IPS DF 19.7 (cell line): ENCODE measurements around the gene DOC2B.
"Not testable (repeated sequence)": the region's sequence is repeated elsewhere in the genome, so short reads cannot be mapped to it uniquely, and the experiment has no call there.

Source experiments
- DNase-seq: peaks from one replicate; pipeline ENCODE4 v3.0.0-alpha.2; 2013; ENCODE audit warnings: low read depth, low spot score

Gene DOC2B

DNA sequence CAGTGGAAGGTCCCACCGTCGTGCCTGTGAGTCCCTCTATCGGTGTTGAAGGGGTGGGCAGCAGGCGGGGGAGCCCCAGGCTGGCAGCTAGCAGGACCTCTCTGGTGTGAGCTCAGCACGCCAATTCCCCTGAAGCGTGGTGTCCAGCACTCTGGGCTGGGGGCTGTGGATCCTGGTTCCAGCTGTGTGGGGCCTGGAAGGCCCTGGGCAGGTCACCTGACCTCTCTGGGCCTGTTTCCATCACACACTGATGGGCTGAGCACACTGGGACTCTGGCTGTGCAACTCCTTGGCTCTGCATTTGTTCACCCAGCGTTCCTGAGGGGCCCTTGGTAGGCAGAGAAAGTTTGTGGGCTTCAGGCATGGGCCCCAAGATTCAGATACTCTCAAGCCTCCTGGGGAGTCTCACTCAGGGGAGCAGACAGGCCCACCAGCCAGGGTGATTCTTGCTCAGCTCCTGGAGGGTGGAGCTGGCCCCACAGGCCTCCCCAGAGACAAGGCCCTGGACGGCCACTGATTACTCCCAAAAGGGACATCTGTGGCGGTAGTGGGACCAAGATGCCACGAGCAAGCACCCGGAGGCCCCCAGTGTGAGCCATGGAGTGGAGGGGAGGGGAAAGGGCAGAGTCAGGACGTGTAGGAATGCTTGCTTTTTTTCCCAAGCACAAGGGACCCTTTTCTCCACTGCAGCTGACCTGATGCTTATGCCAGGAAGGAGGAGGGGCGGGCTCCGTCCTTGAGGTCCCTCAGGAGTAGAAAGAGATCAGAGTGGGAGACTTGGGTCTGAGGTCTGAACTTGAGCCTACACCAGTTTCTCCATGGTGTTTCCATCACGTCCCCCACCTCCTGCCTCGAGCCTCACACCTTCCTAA lies 35.5 kb downstream of the DOC2B start:
- DNase-seq: no peak

DNA sequence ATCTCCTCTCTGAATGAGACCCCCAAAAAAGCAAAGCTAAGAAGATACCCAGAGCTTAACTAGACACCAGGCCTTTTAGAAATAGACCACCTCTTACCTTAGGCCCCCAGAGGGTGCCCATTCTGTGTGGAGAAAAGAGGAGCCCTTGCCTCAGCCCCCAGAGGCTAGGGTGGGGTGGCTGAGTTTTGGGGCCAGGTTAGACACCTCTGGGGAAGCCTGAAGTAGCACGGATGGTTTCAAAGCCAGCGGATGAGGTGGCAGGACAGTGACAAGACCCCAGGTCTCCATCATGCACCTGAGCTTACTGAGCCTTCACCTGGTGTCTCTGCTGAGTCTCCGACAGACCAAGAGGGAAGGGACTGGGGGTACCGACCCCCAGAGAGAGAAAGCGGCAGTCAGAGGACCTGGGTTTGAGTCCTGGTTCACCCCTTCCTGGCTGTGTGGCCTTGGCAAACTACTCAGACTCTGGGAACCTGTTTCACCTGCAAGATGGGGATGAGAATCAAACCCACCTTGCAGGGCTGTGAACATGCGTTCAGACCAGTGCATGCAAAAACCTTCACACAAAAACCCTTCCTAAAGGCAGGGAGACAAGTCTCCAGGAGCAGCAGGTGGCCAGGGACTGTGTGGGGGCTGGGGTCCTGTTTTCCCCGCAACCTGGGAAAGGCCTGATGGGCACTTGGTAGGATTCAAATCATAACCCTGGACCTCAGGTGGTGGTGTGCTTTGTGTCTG lies 36.3 kb downstream of the DOC2B start:
- no peak for DNase-seq

DNA sequence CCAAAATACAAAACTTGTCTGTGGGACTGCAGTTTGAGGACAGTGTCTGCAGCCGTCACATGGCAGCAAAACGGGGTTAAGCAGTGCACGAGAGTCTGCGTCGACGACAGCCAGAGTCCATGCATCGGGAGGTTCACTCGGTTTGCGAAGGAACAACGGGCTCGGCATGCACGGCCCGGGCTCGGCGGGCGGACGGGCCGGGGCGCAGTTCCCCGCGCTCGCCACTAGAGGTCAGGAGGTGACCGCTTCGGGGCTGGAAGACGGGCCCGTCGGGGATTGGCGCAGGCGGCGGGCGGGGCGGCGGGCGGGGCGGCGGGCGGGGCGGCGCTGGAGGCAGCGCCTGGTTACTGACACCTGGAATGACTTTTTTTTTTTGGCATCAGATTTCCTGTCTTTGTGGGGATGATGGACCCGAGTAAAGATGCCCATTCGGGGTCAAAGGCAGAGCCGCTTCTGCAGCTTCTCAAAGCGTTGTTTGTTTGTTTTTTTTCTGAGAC lies 37.6 kb downstream of the DOC2B start:
- DNase-seq: no peak

DNA sequence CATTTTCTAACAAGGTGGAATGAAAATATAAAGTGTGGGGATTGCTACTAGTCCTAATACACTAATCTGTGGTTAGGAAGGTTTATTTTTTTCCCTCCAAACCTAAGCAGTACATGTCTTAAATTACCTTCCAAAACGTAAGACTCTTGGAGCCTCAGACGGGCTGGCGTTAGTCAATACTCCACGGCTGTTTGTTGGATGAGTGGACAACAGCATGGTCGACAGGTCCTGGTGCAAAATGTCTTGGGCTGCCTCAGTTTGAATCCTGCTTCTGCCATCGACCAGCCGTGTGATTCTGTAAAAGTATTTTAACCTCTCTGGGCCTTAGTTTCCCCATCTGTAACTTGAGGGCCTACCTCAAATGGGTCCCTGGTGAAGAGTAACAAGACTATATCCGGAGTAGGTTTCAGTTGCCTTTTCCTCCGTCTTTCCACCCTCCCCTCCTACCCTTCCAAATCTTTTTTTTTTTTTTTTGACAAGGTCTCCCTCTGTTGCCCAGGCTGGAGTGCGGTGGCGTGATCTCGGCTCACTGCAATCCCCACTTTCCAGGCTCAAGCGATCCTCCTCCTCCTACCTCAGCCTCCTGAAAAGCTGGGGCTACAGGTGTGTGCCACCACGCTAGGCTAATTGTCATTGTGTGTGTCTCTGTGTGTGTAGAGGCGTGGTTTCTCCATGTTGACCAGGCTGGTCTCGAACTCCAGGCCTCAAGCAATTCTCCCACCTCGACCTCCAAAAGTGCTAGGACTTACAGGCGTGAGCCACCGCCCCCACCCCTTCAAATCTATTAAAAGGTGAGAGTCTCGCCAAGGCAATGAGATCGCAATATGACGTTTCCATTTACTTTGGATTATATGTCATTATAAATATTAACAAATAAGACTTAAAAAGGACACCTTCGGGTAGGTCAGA lies 38.3 kb downstream of the DOC2B start:
- DNase-seq: no peak

DNA sequence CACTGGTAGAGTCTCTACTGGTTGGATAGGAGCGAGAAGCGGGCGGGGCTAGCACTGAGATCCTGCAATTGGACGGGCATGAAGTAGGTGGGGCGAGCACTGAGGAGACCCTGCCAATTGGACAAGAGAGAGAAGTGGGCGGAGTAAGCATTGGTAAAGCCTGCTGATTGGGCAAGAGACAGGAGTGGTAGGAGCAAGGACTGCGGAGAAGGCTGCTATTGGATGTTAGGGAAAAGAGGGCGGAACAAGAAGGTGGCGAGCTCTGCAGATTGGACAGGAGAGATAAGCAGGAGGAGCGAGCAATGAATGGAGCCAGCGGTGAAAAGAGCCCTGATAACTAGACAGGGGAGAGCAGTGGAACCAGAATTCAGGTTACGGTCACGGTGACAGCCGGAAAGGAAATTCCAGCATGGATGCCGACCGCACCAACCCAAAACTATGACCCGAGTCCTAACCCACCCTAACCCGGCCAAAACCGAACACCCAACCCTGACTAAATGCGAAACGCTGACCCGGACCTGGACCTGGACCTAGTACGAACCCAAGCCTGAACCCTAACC lies 39.3 kb downstream of the DOC2B start:
- no peak for DNase-seq

DNA sequence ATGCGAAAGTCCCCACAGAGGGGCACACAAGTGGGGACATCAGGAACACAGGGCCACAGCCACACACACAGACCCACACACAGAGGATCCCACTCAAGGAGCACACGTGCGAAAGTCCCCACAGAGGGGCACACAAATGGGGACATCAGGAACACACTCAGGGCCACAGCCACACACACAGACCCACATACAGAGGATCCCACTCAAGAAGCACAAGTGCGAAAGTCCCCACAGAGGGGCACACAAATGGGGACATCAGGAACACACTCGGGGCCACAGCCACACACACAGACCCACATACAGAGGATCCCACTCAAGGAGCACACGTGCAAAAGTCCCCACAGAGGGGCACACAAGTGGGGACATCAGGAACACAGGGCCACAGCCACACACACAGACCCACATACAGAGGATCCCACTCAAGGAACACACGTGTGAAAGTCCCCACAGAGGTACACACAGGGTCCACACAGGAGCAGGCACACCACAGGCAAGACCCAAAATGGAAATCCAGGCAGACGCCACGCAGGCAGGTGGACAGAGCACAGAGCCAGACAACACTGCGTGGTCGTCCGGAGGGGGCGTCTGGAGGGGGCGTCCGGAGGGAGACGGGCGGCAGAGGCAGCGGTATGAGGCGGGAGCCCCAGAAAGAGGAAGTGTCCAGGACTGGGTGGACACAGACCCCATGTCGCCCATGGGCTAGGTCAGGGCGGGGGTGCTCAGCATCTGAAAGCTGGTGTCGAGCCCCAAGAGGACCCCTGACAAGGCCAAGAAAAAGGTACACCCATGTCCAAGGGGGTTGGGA lies 41.8 kb downstream of the DOC2B start:
- not testable (repeated sequence) for DNase-seq

DNA sequence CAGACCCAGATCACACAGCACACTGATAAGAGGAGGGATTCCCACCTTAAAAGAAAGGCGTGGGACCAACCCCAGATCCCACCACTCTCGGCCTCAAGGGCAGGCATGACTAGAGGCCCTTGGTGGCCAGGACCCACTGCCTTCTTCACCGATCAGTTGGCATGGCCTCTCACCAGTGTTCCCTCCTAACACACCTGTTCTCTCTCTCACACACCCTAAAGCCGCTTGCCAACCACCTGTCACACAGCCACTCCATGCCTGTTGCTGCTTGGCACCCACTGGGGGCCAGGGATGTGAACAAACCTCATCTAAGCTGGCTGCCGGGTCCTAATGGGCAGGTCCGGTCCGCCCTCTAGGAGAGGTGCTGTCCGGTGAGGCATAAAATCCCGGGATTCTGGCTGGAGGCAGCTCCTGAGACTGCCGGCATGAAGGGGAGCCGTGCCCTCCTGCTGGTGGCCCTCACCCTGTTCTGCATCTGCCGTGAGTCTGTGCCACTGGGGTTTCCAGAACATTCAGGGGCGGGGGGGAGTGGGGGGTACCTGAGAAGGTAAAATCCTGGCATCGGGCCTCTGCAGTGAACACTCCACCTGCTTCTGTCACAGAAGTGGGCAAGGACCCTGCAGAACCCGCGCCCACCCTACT lies 44.2 kb downstream of the DOC2B start, which contains the start of gene SCGB1C2:
Gene SCGB1C2, plus strand, starts transcription at position 404 of the 642 bp plus-strand sequence. Its CDS starts 22 bp downstream, at position 426.
- DNase-seq: not testable (repeated sequence)

DNA sequence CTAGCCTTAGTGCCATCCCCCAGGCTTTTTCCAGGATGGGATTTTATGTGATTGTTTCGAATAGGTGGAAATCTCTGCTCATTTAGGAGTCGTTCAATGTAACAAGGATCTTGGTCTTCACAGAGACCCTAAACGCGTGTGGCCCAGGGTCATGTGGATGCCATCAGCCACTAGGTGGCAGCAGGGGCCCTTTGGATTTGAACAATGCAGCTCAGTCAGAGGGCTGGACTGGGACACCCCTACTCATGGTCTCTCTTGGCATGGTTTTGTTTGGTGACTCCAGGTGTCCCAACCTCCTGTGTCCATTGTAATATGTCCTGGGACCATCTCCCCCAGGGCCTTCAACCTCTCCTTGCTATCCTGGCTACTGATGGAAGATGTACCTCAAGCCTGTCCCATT lies 44.9 kb downstream of the DOC2B start:
- not testable (repeated sequence) for DNase-seq

DNA sequence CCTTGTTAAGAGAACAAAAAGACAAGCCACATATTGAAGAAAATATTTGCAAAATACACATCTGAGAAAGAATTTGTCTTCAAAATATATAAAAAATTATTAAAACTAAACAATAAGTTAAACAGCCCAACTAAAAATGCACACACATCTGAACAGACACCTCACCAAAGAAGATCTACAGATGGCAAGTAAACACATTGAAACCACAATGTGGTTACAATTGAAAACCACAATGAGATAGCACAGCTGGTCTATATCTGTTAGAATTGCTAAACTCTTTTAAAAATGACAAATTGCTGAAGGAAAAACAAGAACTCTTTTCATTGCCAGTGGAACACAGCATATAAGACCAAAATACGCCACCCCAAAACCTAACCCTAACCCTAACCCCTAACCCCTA lies 45.6 kb downstream of the DOC2B start:
- DNase-seq: not testable (repeated sequence)

DNA sequence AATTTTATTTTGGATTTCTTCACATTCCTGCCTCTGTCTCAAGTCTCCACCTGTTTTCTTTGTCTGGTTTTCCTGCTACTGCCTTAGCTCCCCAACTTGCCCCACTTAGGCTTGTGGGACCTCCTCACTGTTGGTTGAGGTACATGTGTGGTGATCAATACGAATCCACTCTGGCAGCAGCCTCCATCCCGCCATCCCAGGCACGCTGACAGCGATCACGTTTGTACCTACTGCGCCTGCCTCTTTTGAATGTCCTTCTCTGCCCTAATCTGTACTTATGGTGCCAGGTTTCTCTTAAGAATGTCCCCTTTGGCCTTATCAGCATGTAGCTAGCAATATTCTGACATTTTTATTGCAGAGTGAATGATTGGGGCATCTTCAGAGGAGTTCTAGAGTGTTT lies 46.4 kb downstream of the DOC2B start:
- not testable (repeated sequence) for DNase-seq

DNA sequence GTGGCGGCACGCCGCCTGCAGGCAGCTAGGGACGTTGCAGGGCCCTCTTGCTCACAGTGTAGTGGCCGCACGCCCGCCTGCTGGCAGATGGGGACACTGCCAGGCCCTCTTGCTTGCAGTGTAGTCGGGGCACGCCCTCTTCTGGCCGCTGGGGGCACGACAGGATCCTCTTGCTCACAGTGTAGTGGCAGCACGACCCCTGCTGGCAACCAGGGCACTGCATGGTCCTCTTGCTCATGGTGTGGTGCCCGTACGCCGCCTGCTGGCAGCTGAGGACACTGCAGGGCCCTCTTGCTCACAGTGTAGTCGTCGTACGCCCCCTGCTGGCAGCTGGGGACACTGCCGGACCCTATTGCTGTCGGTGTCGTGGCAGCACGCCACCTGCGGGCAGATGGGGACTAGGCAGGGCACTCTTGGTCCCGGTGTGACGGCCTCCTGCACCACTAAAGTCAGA lies 47.1 kb downstream of the DOC2B start:
- not testable (repeated sequence) for DNase-seq

DNA sequence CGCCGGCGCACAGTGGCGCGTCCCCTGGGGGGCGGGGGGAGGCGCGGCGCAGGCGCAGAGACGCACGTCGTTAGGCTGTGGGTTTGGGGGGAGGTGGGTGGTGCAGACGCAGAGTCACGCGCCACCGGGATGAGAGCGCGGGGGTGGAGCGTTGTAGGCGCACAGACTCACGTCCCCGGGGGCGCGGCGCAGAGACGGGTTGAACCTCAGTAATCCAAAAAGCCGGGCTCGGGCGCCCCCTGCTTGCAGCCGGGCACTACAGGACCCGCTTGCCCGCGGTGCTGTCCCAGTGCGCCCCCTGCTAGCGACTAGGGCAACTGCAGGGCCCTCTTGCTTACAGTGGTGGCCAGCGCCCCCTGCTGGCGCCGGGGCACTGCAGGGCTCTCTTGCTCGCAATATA lies 47.5 kb downstream of the DOC2B start:
- not testable (repeated sequence) for DNase-seq

DNA sequence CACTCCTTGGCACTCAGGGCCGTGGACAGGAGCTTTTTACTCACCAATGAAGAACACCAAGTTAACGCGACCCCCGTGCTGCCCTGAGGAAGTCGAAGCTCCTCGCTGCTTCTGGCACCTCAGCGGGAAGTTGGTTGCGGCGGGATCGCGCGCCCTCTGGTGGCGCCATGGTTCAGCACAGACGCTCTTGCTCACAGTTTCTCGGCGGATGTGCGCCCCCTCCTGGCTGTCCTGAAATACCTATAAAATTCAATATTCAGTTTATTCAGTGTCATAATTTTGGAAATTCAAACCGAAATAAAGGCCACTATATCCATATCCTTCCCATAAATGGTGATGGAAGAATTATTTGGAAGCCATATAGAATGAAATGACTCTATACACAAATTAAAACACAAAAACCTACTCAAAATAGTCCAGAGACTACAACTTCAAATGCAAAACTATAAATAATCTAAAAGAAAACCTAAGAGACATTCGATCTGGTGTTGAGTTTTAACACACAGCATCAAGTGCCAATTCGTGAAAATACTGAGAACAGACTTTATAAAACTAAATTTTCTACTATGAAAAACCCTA lies 63.0 kb downstream of the DOC2B start:
- DNase-seq: not testable (repeated sequence)

DNA sequence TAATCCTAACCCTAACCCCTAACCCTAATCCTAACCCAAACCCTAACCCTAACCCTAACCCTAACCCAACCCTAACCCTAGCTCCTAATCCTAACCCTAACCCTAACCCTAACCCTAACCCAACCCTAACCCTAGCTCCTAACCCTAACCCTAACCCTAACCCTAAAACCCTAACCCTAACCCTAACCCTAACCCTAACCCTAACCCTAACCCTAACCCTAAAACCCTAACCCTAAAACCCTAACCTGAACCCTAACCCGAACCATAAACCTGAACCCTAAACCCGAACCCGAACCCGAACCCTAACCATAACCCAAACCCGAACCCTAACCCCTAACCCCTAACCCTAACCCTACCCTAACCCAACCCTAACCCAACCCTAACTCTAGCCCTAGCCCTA lies 68.3 kb downstream of the DOC2B start:
- DNase-seq: not testable (repeated sequence)
